ENCODE results near the gene SYNE4.

Gene SYNE4

GRCh38 chr19:35977446-35978222 lies 31.0 kb downstream of the SYNE4 start:
- peaks cover 0 to 17% (median 0%) of the 10 kb centered on the region in 11 experiments; a peak in 6 of 22 replicates for H4K20me1 ChIP-seq
- H3K4me1 ChIP-seq = no peaks in the 10 kb centered on the region
- no peak overlapping the region for H3K9ac ChIP-seq
- no peak overlapping the region for H3K4me3 ChIP-seq
- no peaks in the 10 kb centered on the region; a peak in 2 of 22 replicates for H3K27me3 ChIP-seq
- no peak overlapping the region for H3K4me2 ChIP-seq
- no peaks in the 10 kb centered on the region for H3K9me3 ChIP-seq (replicated peaks in 1 of 11)
- no peak for TF ChIP-seq Cebpa-rat (IDR thresholded peaks at IDR 0.05)
- no peak overlapping the region for H3K27ac ChIP-seq
- no peaks in the 10 kb centered on the region for H3K36me3 ChIP-seq

GRCh38 chr19:35975608-35976214 lies 32.9 kb downstream of the SYNE4 start:
- Histone ChIP-seq H4K20me1 (peaks cover 0 to 17% (median 0%) of the 10 kb centered on the region in 11 experiments; a peak in 6 of 22 replicates), H3K36me3 (no peaks in the 10 kb centered on the region), H3K9me3 (replicated peaks in 1 of 11) (no peaks in the 10 kb centered on the region), H3K27ac (no peak overlapping the region), H3K27me3 (no peaks in the 10 kb centered on the region), H3K4me1 (no peaks in the 10 kb centered on the region), H3K4me3 (no peak overlapping the region), H3K9ac (no peak overlapping the region), H3K4me2 (no peak overlapping the region)
- TF ChIP-seq Cebpa-rat (IDR thresholded peaks at IDR 0.05) = no peak

- no peak for TF ChIP-seq Cebpa-rat (IDR thresholded peaks at IDR 0.05)
- H4K20me1 ChIP-seq = peaks cover 0 to 12% (median 0%) of the 10 kb centered on the region in 11 experiments; a peak in 5 of 22 replicates
Observed at GRCh38 chr19:35973487-35973886, 35.1 kb downstream of the SYNE4 start.

DNA sequence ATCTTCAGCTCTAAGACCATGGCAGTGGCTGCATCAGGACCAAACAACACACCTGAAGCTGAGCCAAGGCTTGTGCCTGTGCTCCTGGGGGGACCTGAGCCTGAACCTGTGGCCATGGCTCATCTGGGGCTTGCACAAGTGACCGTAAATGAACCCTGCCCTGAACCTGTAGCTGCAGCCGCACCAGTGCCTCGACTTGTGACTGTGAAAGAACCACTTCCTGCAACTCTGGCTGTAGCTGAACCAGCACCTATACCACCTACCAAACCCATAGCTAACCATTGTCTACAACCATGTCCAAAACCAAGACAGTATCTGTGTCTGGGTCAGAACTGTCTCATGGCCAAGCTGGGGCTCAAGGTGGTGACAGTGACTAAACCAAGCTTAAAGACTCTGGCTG lies 41.8 kb downstream of the SYNE4 start:
- Histone ChIP-seq H3K4me2 (no peak overlapping the region), H3K4me3 (no peak overlapping the region), H3K4me1 (no peaks in the 10 kb centered on the region), H3K9me3 (replicated peaks in 1 of 11) (no peaks in the 10 kb centered on the region), H3K27ac (no peak overlapping the region), H3K36me3 (no peaks in the 10 kb centered on the region), H3K9ac (no peak overlapping the region), H4K20me1 (peaks cover 0 to 3% (median 0%) of the 10 kb centered on the region in 11 experiments; a peak in 1 of 22 replicates), H3K27me3 (no peaks in the 10 kb centered on the region)
- TF ChIP-seq Cebpa-rat (IDR thresholded peaks at IDR 0.05) = no peak

More at GRCh38 chr19:35973487-35973886, 35.1 kb downstream of the SYNE4 start:
- Histone ChIP-seq H3K4me2 (no peak overlapping the region), H3K27me3 (no peaks in the 10 kb centered on the region), H3K4me1 (no peaks in the 10 kb centered on the region), H3K9ac (no peak overlapping the region), H3K9me3 (replicated peaks in 1 of 11) (no peaks in the 10 kb centered on the region), H3K36me3 (no peaks in the 10 kb centered on the region), H3K4me3 (no peak overlapping the region), H3K27ac (no peak overlapping the region)

DNA sequence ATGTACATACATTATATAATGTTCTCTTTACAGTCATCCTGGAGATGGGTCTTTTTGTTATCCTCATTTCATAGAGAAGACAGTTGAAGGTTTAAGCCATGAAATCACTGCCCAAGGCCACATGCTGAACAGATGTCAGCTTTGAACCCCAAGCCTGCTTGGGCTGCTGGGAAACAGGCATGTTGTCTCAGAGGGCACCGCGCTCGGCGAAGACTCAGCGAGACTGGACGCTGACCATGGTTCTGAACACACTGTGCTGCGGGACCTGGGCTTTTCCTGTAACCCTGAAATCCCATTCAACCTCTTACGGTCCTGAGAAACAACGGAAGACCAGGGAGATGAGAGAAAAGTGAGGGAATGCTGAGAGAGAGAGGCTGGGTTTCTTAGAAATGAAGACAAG lies 45.1 kb downstream of the SYNE4 start:
- Histone ChIP-seq H3K27me3 (no peaks in the 10 kb centered on the region), H4K20me1 (peaks cover 0 to 7% (median 0%) of the 10 kb centered on the region in 11 experiments; a peak in 2 of 22 replicates), H3K36me3 (no peaks in the 10 kb centered on the region), H3K9ac (no peak overlapping the region), H3K4me2 (no peak overlapping the region), H3K9me3 (replicated peaks in 1 of 11) (no peaks in the 10 kb centered on the region), H3K4me3 (no peak overlapping the region), H3K4me1 (peaks cover 0 to 6% (median 0%) of the 10 kb centered on the region in 10 experiments; a peak in 3 of 20 replicates), H3K27ac (no peak overlapping the region)
- TF ChIP-seq Cebpa-rat (IDR thresholded peaks at IDR 0.05) = no peak

GRCh38 chr19:35960432-35960972 lies 48.1 kb downstream of the SYNE4 start:
- H3K9me3 ChIP-seq (replicated peaks in 1 of 11) = peaks cover 7 to 13% (median 10%) of the 10 kb centered on the region in 11 experiments; a peak in 21 of 22 replicates
- H3K4me3 ChIP-seq = no peak overlapping the region
- H3K27ac ChIP-seq = no peak overlapping the region
- peaks cover 0 to 7% (median 0%) of the 10 kb centered on the region in 11 experiments; a peak in 2 of 22 replicates for H4K20me1 ChIP-seq
- peaks cover 0 to 6% (median 0%) of the 10 kb centered on the region in 10 experiments; a peak in 3 of 20 replicates for H3K4me1 ChIP-seq
- H3K4me2 ChIP-seq = no peak overlapping the region
- no peaks in the 10 kb centered on the region for H3K36me3 ChIP-seq
- H3K9ac ChIP-seq = no peak overlapping the region
- TF ChIP-seq Cebpa-rat (IDR thresholded peaks at IDR 0.05) = no peak
- no peaks in the 10 kb centered on the region for H3K27me3 ChIP-seq

DNA sequence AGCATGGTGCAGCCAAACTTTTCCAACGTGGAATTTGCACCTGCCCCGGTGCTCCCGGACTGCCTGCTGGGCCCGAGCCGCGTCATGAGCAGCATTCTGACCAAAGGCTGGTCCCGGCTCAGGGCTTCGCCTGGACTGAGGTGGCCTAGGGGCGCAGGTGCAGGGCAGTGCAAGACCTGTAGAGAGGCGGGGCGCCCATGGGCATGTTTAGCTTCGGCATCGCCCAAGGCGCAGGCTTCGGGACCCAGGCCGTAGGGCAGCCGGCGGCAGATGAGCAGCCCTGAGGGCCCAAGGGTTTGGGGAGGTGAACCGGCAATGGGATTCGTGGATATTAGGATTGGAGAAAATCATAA lies 48.7 kb downstream of the SYNE4 start:
- Histone ChIP-seq H3K4me2 (no peak overlapping the region), H3K4me1 (peaks cover 0 to 6% (median 0%) of the 10 kb centered on the region in 10 experiments; a peak in 5 of 20 replicates), H3K4me3 (no peak overlapping the region), H3K9me3 (replicated peaks in 1 of 11) (peaks cover 7 to 16% (median 10%) of the 10 kb centered on the region in 11 experiments; a peak in 21 of 22 replicates), H3K36me3 (no peaks in the 10 kb centered on the region), H3K9ac (no peak overlapping the region), H3K27me3 (no peaks in the 10 kb centered on the region), H4K20me1 (peaks cover 0 to 7% (median 0%) of the 10 kb centered on the region in 11 experiments; a peak in 2 of 22 replicates), H3K27ac (no peak overlapping the region)
- TF ChIP-seq Cebpa-rat (IDR thresholded peaks at IDR 0.05) = no peak

- peaks cover 7 to 16% (median 10%) of the 10 kb centered on the region in 11 experiments; a peak in 21 of 22 replicates for H3K9me3 ChIP-seq (replicated peaks in 1 of 11)
- H3K4me2 ChIP-seq = peak overlapping the region in 3 of 11 experiments; percentile 19 to 53 (median 26); a peak in 4 of 22 replicates
- no peak for TF ChIP-seq Cebpa-rat (IDR thresholded peaks at IDR 0.05)
- no peak overlapping the region for H3K9ac ChIP-seq
- peaks cover 0 to 7% (median 0%) of the 10 kb centered on the region in 11 experiments; a peak in 2 of 22 replicates for H4K20me1 ChIP-seq
- H3K4me3 ChIP-seq = no peak overlapping the region
- no peaks in the 10 kb centered on the region for H3K27me3 ChIP-seq
- H3K27ac ChIP-seq = no peak overlapping the region
- peaks cover 1 to 10% (median 3%) of the 10 kb centered on the region in 10 experiments; a peak in 18 of 20 replicates for H3K4me1 ChIP-seq
- no peaks in the 10 kb centered on the region for H3K36me3 ChIP-seq
Observed at GRCh38 chr19:35959040-35959967, 49.3 kb downstream of the SYNE4 start.
